WTC11 (cell line): Measurements from ENCODE around the gene SAMSN1. TPM values are rescaled to one million over a fixed set of nuclear protein-coding genes. Genes with fewer than 3 reads are reported as not detected.

Experiments
- ATAC-seq: fragments of 200-7000 bp; cut with Tn5 transposase; 2 replicates; pipeline ENCODE4 v1.10.0; 2021; ENCODE audit warnings: mild to moderate bottlenecking, moderate library complexity
- CTCF ChIA-PET: fragments of 300-600 bp; sonication (Branson Sonifier 250); formaldehyde crosslinking; loops from one replicate; lab custom pipeline; 2021; ENCODE audit warnings: antibody characterized with exemption; lab: Charles Lee
- POLR2A ChIA-PET: fragments of 350-600 bp; sonication (Branson Sonifier 250); formaldehyde crosslinking; loops from one replicate; lab custom pipeline; 2021; ENCODE audit warnings: antibody characterized with exemption; lab: Charles Lee
- DNase-seq: peaks from one replicate; pipeline ENCODE4 v3.0.0; 2021; ENCODE audit warnings: low spot score
- H3K27ac Mint-ChIP-seq: 2 replicates; pipeline ENCODE4 v1.8.0; 2021; ENCODE audit warnings: mixed read lengths
- H3K27me3 Mint-ChIP-seq: 2 replicates; pipeline ENCODE4 v1.8.0; 2021; ENCODE audit warnings: low read depth, mild to moderate bottlenecking, moderate library complexity, mixed read lengths
- H3K36me3 Mint-ChIP-seq: 2 replicates; pipeline ENCODE4 v1.8.0; 2021; ENCODE audit warnings: mixed read lengths
- H3K4me1 Mint-ChIP-seq: 2 replicates; pipeline ENCODE4 v1.8.0; 2022; ENCODE audit warnings: mixed read lengths
- H3K4me3 Mint-ChIP-seq: 2 replicates; pipeline ENCODE4 v1.8.0; 2021; ENCODE audit warnings: mild to moderate bottlenecking, moderate library complexity, mixed read lengths
- H3K9me3 Mint-ChIP-seq: 2 replicates; pipeline ENCODE4 v1.8.0; 2021; ENCODE audit warnings: mixed read lengths
- CBFB ChIP-seq: sonication (generic); formaldehyde crosslinking; IDR thresholded peaks from 2 replicates; pipeline ENCODE4 v1.8.1; 2022; ENCODE audit warnings: mild to moderate bottlenecking, low read depth, missing genetic modification reagents
- CREB1 ChIP-seq: sonication (generic); formaldehyde crosslinking; IDR thresholded peaks from 2 replicates; pipeline ENCODE4 v1.8.0; 2023; ENCODE audit warnings: mild to moderate bottlenecking, missing genetic modification reagents
- ESRRA ChIP-seq: sonication (generic); formaldehyde crosslinking; IDR thresholded peaks from 2 replicates; pipeline ENCODE4 v1.8.1; 2022; ENCODE audit warnings: mild to moderate bottlenecking, missing genetic modification reagents, borderline replicate concordance
- GABPB1 ChIP-seq: sonication (generic); formaldehyde crosslinking; IDR thresholded peaks from 2 replicates; pipeline ENCODE4 v1.8.1; 2023; ENCODE audit warnings: mild to moderate bottlenecking, missing genetic modification reagents
- HMGA2 ChIP-seq: fragments of 250-450 bp; sonication (Bioruptor Pico); IDR thresholded peaks from 2 replicates; pipeline ENCODE4 v1.4.0; 2021; ENCODE audit warnings: mild to moderate bottlenecking, moderate library complexity
- KAT7 ChIP-seq: sonication (generic); formaldehyde crosslinking; IDR thresholded peaks from 2 replicates; pipeline ENCODE4 v1.8.1; 2023; ENCODE audit warnings: missing genetic modification reagents, mild to moderate bottlenecking, borderline replicate concordance
- MXD4 ChIP-seq: fragments of 250-450 bp; sonication (Bioruptor Pico); IDR thresholded peaks from 2 replicates; pipeline ENCODE4 v1.8.0; 2021; ENCODE audit warnings: mild to moderate bottlenecking, moderate library complexity, borderline replicate concordance
- NR1H2 ChIP-seq: sonication (generic); formaldehyde crosslinking; IDR thresholded peaks from 2 replicates; pipeline ENCODE4 v1.9.0; 2021; ENCODE audit warnings: mild to moderate bottlenecking, moderate library complexity, missing genetic modification reagents
- PRDM15 ChIP-seq: sonication (generic); formaldehyde crosslinking; IDR thresholded peaks from 2 replicates; pipeline ENCODE4 v1.8.0; 2022; ENCODE audit warnings: missing genetic modification reagents
- SP1 ChIP-seq: sonication (generic); formaldehyde crosslinking; conservative IDR thresholded peaks from 2 replicates; pipeline ENCODE4 v1.8.1; 2022; ENCODE audit warnings: missing genetic modification reagents
- ZNF219 ChIP-seq: sonication (generic); formaldehyde crosslinking; IDR thresholded peaks from 2 replicates; pipeline ENCODE4 v1.8.0; 2023; ENCODE audit warnings: missing genetic modification reagents, mild to moderate bottlenecking, borderline replicate concordance
- ZNF281 ChIP-seq: sonication (generic); formaldehyde crosslinking; IDR thresholded peaks from 2 replicates; pipeline ENCODE4 v1.8.0; 2023; ENCODE audit warnings: mild to moderate bottlenecking, missing genetic modification reagents
- total RNA-seq: library from RNA; stranded (reverse); gene quantifications from 3 replicates; pipeline ENCODE4 v1.2.3, GENCODE V29; 2021
- TF ChIP-seq, protein P1 (sequence below): sonication (generic); formaldehyde crosslinking; IDR thresholded peaks from 2 replicates; pipeline ENCODE4 v1.8.1; 2023; ENCODE audit warnings: mild to moderate bottlenecking, missing genetic modification reagents, borderline replicate concordance
- TF ChIP-seq, protein P2 (sequence below): sonication (generic); formaldehyde crosslinking; IDR thresholded peaks from 2 replicates; pipeline ENCODE4 v1.8.1; 2022; ENCODE audit warnings: low read depth, missing genetic modification reagents, borderline replicate concordance
- TF ChIP-seq, protein P3 (sequence below): sonication (generic); formaldehyde crosslinking; IDR thresholded peaks from 2 replicates; pipeline ENCODE4 v1.8.1; 2022; ENCODE audit warnings: missing genetic modification reagents, borderline replicate concordance

SAMSN1 gene
- total RNA-seq, 1 experiment from 2014 or later, result 1.2 TPM

DNA sequence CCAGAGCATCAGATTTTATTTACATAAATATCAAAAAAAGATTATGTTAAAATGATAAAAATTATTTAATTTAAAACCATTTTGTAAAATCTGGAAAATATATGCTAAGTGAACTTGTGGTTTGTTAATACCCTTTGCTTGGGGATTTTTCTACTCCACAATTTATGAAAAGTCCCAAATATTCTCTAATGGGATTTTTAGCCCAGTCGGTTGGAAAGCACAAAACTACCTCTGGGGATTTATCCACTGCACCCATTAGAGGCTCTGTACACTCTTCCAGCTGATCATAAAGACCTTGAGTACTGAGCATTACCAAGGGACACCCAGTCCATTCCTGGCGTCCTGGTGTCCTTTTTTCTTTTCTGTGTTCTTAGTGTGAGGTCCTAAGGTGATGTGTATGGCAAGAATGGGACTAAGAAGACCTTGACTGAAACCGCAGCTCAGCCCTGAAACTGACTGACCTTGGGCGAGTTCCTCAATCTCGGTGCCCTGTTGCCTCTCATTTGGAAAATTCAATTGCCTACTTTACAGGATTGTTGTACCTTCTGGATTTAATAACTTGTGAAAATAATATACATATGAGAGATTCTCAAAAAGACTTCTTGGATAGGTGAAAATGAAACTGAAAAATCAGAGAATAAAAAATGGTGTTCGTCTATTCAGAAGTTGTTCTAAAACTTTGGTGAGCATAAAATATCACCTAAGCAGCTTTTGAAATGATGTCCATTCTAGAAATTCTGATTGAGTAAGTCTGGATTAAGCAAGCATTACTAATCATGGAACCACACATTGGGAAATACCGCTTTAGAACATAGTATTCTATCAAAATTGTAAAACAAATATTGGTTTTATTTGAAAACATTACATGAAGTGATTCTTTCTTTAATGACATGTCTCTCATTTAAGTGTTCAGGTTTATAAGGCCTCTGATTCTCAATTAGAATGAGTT lies 21.5 kb upstream of the SAMSN1 start:
- H3K36me3 Mint-ChIP-seq, result peaks cover 2% of the 10 kb centered on the region; the same call in 1 of the 2 replicates
- ChIA-PET POLR2A (no interaction called here), CTCF (no interaction called here)
- H3K4me1 Mint-ChIP-seq, result peaks cover 7% of the 10 kb centered on the region
- H3K27me3 Mint-ChIP-seq, result no peaks in the 10 kb centered on the region
- DNase-seq (no peak), ATAC-seq (no peak)
- TF ChIP-seq, protein P1, sequence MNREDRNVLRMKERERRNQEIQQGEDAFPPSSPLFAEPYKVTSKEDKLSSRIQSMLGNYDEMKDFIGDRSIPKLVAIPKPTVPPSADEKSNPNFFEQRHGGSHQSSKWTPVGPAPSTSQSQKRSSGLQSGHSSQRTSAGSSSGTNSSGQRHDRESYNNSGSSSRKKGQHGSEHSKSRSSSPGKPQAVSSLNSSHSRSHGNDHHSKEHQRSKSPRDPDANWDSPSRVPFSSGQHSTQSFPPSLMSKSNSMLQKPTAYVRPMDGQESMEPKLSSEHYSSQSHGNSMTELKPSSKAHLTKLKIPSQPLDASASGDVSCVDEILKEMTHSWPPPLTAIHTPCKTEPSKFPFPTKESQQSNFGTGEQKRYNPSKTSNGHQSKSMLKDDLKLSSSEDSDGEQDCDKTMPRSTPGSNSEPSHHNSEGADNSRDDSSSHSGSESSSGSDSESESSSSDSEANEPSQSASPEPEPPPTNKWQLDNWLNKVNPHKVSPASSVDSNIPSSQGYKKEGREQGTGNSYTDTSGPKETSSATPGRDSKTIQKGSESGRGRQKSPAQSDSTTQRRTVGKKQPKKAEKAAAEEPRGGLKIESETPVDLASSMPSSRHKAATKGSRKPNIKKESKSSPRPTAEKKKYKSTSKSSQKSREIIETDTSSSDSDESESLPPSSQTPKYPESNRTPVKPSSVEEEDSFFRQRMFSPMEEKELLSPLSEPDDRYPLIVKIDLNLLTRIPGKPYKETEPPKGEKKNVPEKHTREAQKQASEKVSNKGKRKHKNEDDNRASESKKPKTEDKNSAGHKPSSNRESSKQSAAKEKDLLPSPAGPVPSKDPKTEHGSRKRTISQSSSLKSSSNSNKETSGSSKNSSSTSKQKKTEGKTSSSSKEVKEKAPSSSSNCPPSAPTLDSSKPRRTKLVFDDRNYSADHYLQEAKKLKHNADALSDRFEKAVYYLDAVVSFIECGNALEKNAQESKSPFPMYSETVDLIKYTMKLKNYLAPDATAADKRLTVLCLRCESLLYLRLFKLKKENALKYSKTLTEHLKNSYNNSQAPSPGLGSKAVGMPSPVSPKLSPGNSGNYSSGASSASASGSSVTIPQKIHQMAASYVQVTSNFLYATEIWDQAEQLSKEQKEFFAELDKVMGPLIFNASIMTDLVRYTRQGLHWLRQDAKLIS (CRISPR knock-in tag), result no peak
- TF ChIP-seq CREB1 (CRISPR knock-in tag) (no peak), KAT7 (CRISPR knock-in tag) (no peak), GABPB1 (CRISPR knock-in tag) (no peak), MXD4 (CRISPR knock-in tag) (no peak), ZNF281 (CRISPR knock-in tag) (no peak), SP1 (CRISPR knock-in tag) (no peak), NR1H2 (CRISPR knock-in tag) (no peak), HMGA2 (no peak), CBFB (CRISPR knock-in tag) (no peak), PRDM15 (CRISPR knock-in tag) (no peak), ZNF219 (CRISPR knock-in tag) (no peak), ESRRA (CRISPR knock-in tag) (no peak)
- TF ChIP-seq, protein P2, sequence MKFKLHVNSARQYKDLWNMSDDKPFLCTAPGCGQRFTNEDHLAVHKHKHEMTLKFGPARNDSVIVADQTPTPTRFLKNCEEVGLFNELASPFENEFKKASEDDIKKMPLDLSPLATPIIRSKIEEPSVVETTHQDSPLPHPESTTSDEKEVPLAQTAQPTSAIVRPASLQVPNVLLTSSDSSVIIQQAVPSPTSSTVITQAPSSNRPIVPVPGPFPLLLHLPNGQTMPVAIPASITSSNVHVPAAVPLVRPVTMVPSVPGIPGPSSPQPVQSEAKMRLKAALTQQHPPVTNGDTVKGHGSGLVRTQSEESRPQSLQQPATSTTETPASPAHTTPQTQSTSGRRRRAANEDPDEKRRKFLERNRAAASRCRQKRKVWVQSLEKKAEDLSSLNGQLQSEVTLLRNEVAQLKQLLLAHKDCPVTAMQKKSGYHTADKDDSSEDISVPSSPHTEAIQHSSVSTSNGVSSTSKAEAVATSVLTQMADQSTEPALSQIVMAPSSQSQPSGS (CRISPR knock-in tag), result no peak
- TF ChIP-seq, protein P3, sequence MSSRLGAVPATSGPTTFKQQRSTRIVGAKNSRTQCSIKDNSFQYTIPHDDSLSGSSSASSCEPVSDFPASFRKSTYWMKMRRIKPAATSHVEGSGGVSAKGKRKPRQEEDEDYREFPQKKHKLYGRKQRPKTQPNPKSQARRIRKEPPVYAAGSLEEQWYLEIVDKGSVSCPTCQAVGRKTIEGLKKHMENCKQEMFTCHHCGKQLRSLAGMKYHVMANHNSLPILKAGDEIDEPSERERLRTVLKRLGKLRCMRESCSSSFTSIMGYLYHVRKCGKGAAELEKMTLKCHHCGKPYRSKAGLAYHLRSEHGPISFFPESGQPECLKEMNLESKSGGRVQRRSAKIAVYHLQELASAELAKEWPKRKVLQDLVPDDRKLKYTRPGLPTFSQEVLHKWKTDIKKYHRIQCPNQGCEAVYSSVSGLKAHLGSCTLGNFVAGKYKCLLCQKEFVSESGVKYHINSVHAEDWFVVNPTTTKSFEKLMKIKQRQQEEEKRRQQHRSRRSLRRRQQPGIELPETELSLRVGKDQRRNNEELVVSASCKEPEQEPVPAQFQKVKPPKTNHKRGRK, result no peak
- H3K27ac Mint-ChIP-seq, result no peak overlapping the region
- H3K4me3 Mint-ChIP-seq, result no peak overlapping the region
- H3K9me3 Mint-ChIP-seq, result peaks cover 11% of the 10 kb centered on the region
